Stimulated activated CD4-positive, alpha-beta T cell treated with anti-CD3 and anti-CD28 coated beads, Interleukin-12 subunit alpha, Interleukin-12 subunit beta, amount 100 ng/mL, for 24 hours (primary cell): ENCODE results near the gene UBE2D2.

Source experiments
- DNase-seq, 2 experiments: peaks; one replicate each; pipeline ENCODE4 v3.0.0-alpha.2; 2020; ENCODE audit warnings: low read depth in 2 of 2

Gene UBE2D2

DNA sequence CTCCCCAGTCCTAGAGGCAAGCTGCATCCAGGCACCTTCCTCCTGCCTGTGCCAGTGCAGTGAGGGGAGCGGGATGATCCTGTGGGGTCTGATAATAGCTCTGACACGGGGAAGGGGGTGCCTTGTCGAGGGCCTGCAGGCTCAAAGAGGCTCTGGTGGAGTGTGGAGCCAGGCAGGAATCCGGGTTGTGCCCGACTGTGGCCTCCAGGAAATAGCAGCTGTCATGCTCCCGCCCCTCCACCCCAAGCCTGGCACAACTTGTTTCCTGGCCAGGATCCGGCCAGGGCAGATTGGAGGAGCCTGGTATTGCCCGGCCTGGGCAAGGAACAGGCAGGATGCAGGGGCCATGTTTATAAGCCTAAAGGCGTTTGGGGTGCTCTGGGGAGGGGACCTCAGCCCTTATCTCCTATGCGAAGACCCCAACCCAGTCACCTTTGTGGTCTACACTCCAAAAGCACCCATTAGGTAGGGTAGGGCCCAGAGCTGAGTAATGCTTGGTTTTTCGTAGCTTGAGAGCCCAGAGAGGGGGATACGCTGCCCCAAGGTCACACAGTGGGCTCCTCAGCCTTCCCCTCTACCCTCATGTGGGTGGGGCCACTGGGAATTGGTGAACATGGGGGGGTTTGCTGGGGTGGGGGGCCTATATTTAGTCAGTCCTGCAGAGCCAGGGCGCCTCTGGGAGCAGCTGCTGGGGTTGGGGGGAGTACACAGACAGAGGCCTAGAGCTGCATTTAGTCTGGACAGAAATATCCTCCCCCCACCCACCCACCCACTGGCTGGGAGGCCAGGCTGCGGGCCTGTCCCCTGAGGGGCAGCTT, 99.2 kb downstream of the UBE2D2 start:
- no peak for DNase-seq

DNA sequence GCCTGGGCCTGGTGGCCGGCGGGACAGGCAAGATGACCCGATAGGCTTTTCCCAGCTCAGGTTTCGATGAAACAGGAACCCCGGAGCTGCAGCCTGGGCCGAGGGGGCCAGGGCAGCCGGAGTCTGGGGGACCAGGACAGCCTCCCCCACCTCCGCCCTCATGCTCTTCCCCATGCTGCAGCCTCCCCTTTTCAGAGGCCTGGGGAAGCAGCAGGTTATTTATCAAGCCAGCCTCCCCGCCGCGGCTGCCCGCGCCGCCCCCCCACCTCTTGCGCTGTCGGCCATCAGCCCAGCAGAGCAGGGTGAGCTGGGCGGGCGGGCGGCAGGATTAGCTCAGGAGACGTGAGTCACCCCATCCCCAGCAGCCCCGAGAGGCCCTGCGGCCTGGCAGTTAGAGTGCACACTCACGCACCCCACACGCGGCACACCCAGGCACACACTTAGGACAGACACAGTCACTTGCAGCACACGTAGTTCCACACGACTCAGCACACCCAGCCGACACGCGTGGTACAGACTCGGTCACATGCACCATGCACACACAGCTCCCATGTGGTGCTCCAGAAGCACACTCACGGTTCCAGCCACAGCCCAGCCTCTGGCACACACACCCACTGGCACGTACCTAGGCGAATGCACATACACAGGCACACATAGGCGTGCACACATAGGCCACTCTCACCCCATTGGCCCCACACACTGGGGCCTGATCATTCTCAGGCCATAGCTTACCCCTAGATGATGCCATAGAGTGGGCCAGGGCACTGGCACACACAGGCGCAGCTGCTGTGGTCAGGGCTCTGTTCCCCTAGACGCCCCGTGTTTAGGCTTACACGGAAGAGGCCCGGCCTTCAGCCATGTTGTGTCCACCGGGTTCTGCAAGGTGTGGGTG, 100.0 kb downstream of the UBE2D2 start:
- DNase-seq = no peak

GRCh38 chr5:139662617-139663016, 101.5 kb downstream of the UBE2D2 start:
- no peak for DNase-seq

- no peak for DNase-seq
These were observed 102.3 kb downstream of the UBE2D2 start for GRCh38 chr5:139663207-139664085.

GRCh38 chr5:139664086-139664693, 103.1 kb downstream of the UBE2D2 start:
- DNase-seq = no peak

- DNase-seq = no peak
These were observed 103.7 kb downstream of the UBE2D2 start for GRCh38 chr5:139664727-139665351.

DNA sequence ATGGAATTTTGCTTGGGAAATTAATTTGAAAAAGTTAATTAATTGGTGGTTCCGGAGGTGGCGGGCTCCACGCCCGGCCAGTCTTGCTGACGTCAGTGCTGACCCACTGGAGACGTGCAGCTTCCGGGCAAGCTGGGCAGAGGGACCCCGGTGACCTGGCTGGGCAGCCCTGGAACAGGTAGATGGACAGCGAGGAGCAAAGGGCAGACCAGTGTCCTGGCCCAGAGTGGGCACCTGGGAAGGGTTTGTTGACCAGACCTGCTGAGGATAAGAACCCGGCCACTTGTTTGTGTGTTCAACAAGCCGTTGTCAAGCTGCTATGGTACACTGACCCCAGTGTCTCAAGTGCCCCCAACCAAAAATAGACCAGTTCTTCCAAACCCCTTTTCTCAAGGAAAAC, 104.5 kb downstream of the UBE2D2 start:
- DNase-seq = no peak

DNA sequence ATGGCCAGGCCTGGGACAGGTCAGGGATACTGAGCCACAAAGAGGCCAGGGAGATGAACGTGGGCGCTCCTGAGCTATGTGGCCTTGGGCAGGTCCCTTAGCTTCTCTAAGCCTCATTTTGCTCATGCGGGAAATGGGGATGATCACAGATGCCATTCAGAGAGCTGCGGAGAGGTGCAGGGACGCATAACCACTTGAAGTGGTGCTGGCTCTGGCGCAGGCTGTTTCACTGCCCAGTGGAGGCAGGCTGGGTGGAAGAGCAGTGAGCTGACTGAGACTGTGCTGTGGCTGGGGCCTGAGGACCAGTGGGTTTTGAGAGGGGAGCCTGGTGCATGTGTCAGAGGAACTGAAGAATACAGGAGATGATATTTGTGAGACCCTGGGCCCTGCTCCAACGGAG, 105.4 kb downstream of the UBE2D2 start:
- no peak for DNase-seq

DNA sequence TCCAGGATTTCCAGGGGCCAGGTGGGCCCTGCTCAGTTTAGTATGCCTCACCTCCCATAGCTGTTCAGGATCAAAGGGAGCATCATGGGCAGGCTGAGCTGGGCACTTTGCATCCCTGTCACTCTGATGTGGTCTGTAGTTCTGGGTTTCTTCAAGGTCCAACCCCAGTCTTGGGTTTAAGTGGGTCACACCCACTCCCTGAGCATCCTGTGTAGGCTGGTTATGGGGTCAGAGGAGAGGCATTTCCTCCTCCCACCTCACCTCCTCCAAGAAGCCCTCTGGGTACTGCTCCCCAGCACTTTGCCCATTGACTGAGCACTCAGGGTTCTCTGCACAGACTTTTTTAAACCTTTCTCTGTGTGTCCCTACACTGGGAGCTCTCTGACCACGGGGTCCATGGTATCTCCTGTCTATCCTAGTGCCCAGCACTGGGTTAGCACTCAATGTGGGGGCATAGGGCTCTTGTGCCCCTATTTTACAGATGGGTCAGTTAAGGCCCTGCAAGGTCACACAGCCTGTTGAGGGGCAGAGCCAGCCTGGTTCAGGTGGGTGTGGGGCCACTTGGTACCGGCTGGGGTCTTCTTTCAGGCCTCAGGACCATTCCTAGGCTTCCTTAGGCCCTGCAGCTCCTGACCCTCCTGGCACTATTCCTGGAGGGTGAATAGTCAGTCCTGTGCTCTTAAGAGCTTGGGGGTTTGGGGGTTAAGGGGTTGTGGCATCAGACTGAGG, 106.0 kb downstream of the UBE2D2 start:
- no peak for DNase-seq

GRCh38 chr5:139667730-139668063, 106.6 kb downstream of the UBE2D2 start:
- no peak for DNase-seq

- no peak for DNase-seq
These were observed 107.1 kb downstream of the UBE2D2 start for GRCh38 chr5:139668064-139668880.

GRCh38 chr5:139668924-139669661, 108.0 kb downstream of the UBE2D2 start:
- no peak for DNase-seq

- no peak for DNase-seq
These were observed 108.7 kb downstream of the UBE2D2 start for GRCh38 chr5:139669662-139670368.

DNA sequence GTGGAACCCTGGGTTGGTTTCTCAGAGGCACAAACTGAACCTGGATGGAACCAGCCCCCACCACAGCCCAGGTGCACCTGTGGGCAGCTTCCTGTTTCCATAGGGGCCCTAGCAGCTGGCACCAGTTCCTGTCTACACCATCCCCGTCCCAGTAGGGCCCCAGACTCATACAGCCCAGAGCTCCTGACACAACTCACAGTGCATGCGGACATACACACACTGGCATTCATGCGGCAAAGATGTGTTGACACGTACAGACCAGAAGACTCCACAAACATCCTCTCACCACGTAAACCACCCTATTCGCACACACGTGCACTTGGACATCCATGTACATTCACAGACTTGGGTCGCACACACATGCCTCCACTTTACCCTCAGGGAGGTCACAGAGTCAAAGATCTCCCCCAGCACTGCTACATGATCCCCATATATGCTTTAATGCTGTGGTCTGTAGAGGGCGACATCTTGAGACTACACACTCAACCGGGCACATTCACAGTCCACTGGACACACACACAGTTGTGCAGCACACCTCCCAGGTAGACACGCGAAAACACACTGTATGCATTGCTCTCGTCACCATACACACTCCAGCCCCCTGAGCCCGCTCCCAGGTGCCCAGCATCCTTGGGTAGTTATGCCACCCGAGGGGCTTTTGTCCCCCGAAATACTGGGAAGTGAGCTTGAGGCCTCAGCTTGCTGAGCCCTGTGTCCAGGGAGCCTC, 109.4 kb downstream of the UBE2D2 start:
- DNase-seq = no peak

- no peak for DNase-seq
These were observed 110.1 kb downstream of the UBE2D2 start for GRCh38 chr5:139671096-139671841.

DNA sequence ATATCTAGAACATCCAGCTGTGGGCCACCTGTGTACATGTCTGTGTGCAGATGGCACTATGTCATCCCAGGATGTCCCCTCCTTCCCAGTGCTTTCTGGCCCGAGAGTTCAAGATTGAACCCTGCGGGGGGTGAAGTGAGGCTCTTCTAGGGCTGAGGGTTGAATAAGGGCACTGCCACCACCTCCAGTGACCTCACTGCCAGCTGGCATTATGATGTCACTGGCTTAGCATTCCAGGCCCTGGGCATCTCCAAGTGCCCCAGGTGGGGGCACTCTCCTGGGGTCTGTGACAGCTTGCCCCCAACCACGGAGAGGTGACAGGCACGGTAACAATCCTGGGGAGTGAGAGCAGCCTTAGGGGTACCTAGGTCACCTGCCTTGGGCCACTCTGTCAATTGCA, 114.1 kb downstream of the UBE2D2 start:
- no peak for DNase-seq

- DNase-seq = no peak
These were observed 114.7 kb downstream of the UBE2D2 start for GRCh38 chr5:139675825-139676224.
